HL-60 (cell line): ENCODE measurements around the gene DAD1.
"Not testable (repeated sequence)": the region's sequence is repeated elsewhere in the genome, so short reads cannot be mapped to it uniquely, and the experiment has no call there.

Experiments used
- DNase-seq, 2 experiments: peaks; one replicate each; pipeline ENCODE4 v3.0.0-alpha.2; 2010 to 2020; ENCODE audit warnings: low read depth in 1 of 2, low spot score in 1 of 2
- H3K27ac ChIP-seq: fragments of 250-450 bp; sonication (Bioruptor Pico); replicated peaks from 2 replicates; pipeline ENCODE4 v1.5.1; 2020; ENCODE audit warnings: mild to moderate bottlenecking, moderate library complexity
- H3K27me3 ChIP-seq: fragments of 250-450 bp; sonication (Bioruptor Pico); 2 replicates; pipeline ENCODE4 v1.5.1; 2021; ENCODE audit warnings: mild to moderate bottlenecking, moderate library complexity; ENCODE audit not compliant: insufficient read depth, poor library complexity, severe bottlenecking
- H3K4me3 ChIP-seq: replicated peaks from 2 replicates; pipeline ENCODE4 v1.5.1; 2011; ENCODE audit warnings: mild to moderate bottlenecking, control low read depth, low read length; ENCODE audit not compliant: insufficient read depth
- GABPA ChIP-seq: IDR thresholded peaks from 2 replicates; pipeline ENCODE4 v1.6.1; 2012; ENCODE audit warnings: low read depth
- POLR2AphosphoS5 ChIP-seq: IDR thresholded peaks from 2 replicates; pipeline ENCODE4 v1.6.1; 2012; ENCODE audit warnings: low read depth
- SPI1 ChIP-seq: IDR thresholded peaks from 2 replicates; pipeline ENCODE4 v1.6.1; 2012; ENCODE audit warnings: low read depth, mild to moderate bottlenecking, borderline replicate concordance
- TF ChIP-seq, protein P1 (sequence below): IDR thresholded peaks from 2 replicates; pipeline ENCODE4 v1.6.1; 2012; ENCODE audit warnings: low read depth; ENCODE audit not compliant: insufficient replicate concordance
- TF ChIP-seq, protein P2 (sequence below): IDR thresholded peaks from one replicate; pipeline ENCODE4 v1.5.1; 2011; ENCODE audit warnings: low read length, control low read depth, inconsistent platforms; ENCODE audit not compliant: insufficient read depth

Gene DAD1

DNA sequence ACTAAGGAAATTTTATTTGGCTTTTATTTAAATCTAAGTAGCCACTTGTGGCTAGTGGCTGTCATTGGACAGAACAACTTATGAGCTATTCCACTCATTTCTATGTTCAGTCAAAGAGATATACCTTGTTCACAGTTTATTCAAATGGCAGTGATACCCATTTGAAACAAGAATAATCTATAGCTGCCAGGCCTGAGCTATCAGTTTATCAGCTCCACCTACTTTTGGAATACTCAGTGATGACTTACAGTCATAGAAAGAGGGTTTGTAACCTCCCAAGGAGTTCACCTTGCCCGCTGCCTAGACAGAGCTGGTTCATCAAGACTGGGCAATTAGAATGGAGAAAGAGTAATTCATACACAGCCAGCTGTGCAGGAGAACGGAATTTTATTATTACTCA, 4.6 kb upstream of the DAD1 start:
- no peak for TF ChIP-seq SPI1
- no peak for TF ChIP-seq GABPA
- TF ChIP-seq, protein P1, sequence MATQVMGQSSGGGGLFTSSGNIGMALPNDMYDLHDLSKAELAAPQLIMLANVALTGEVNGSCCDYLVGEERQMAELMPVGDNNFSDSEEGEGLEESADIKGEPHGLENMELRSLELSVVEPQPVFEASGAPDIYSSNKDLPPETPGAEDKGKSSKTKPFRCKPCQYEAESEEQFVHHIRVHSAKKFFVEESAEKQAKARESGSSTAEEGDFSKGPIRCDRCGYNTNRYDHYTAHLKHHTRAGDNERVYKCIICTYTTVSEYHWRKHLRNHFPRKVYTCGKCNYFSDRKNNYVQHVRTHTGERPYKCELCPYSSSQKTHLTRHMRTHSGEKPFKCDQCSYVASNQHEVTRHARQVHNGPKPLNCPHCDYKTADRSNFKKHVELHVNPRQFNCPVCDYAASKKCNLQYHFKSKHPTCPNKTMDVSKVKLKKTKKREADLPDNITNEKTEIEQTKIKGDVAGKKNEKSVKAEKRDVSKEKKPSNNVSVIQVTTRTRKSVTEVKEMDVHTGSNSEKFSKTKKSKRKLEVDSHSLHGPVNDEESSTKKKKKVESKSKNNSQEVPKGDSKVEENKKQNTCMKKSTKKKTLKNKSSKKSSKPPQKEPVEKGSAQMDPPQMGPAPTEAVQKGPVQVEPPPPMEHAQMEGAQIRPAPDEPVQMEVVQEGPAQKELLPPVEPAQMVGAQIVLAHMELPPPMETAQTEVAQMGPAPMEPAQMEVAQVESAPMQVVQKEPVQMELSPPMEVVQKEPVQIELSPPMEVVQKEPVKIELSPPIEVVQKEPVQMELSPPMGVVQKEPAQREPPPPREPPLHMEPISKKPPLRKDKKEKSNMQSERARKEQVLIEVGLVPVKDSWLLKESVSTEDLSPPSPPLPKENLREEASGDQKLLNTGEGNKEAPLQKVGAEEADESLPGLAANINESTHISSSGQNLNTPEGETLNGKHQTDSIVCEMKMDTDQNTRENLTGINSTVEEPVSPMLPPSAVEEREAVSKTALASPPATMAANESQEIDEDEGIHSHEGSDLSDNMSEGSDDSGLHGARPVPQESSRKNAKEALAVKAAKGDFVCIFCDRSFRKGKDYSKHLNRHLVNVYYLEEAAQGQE = no peak
- TF ChIP-seq, protein P2, sequence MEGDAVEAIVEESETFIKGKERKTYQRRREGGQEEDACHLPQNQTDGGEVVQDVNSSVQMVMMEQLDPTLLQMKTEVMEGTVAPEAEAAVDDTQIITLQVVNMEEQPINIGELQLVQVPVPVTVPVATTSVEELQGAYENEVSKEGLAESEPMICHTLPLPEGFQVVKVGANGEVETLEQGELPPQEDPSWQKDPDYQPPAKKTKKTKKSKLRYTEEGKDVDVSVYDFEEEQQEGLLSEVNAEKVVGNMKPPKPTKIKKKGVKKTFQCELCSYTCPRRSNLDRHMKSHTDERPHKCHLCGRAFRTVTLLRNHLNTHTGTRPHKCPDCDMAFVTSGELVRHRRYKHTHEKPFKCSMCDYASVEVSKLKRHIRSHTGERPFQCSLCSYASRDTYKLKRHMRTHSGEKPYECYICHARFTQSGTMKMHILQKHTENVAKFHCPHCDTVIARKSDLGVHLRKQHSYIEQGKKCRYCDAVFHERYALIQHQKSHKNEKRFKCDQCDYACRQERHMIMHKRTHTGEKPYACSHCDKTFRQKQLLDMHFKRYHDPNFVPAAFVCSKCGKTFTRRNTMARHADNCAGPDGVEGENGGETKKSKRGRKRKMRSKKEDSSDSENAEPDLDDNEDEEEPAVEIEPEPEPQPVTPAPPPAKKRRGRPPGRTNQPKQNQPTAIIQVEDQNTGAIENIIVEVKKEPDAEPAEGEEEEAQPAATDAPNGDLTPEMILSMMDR = no peak
- TF ChIP-seq POLR2AphosphoS5 = no peak
- Histone ChIP-seq H3K4me3 (no peak overlapping the region), H3K27me3 (no peaks in the 10 kb centered on the region), H3K27ac (no peak overlapping the region)
- DNase-seq = no peak

- Histone ChIP-seq H3K27ac (no peak overlapping the region), H3K27me3 (no peaks in the 10 kb centered on the region), H3K4me3 (no peak overlapping the region)
- TF ChIP-seq GABPA = no peak
- TF ChIP-seq, protein P2 = no peak
- TF ChIP-seq, protein P1 = no peak
- DNase-seq = no peak
Observed at GRCh38 chr14:22593189-22593588, 4.2 kb upstream of the DAD1 start.

- Histone ChIP-seq H3K27ac (peak overlapping the region; percentile 89), H3K4me3 (peak overlapping the region; percentile 87), H3K27me3 (no peaks in the 10 kb centered on the region)
- TF ChIP-seq SPI1 = no peak
- TF ChIP-seq GABPA = no peak
- TF ChIP-seq, protein P1 = no peak
- no peak for TF ChIP-seq POLR2AphosphoS5
- TF ChIP-seq, protein P2 = no peak
- DNase-seq = no peak
Observed at GRCh38 chr14:22588526-22589095, 413 bp downstream of the DAD1 start.

DNA sequence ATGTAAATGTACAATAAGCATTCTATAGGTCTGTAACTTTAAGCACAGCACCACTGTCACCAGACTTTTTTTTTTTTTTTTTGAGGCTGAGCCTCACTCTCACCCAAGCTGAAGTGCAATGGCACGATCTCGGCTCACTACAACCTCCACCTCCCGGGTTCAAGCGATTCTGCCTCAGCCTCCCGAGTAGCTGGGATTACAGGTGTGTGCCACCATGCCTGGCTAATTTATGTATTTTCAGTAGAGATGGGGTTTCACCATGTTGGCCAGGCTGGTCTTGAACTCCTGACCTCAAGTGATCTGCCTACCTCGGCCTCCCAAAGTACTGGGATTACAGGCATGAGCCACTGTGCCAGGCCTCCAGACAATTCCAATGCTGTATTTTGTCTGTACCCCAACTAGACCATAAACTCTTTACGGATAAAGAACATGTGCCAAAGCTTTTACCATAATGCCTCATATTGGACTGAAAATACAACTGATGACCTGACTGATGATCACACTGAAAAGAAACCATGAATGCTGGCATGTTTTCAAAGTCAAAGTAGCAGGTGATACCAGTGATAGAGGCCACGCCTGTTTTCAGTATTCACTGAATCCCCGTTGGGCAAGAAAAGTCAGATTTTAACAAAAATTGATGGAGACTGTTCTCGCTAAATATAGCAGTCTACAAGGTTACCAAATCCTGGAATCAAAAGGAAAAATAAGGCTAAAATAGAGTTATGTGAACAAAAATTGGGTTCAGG, 1.2 kb downstream of the DAD1 start:
- peak overlapping the region; percentile 87 for H3K4me3 ChIP-seq
- H3K27me3 ChIP-seq, DNase-seq: not testable (repeated sequence)
- peak overlapping the region; percentile 89 for H3K27ac ChIP-seq
